Loucy (cell line): ENCODE measurements around the gene KRTAP4-1.

ENCODE experiments used
- H2AFZ ChIP-seq: fragments of 200-600 bp; sonication (generic); 2 replicates; pipeline ENCODE4 v1.6.0; 2016; ENCODE audit warnings: antibody characterized with exemption, mild to moderate bottlenecking, low read length, moderate library complexity
- H3F3A ChIP-seq: fragments of 200-600 bp; 2 replicates; pipeline ENCODE4 v1.6.0; 2016; ENCODE audit warnings: antibody characterized with exemption, low read depth, mild to moderate bottlenecking
- H3K27me3 ChIP-seq: fragments of 200-600 bp; sonication (generic); 2 replicates; pipeline ENCODE4 v1.6.1; 2014; ENCODE audit warnings: low read length, mild to moderate bottlenecking; ENCODE audit not compliant: insufficient read depth, poor library complexity, severe bottlenecking
- H3K36me3 ChIP-seq: fragments of 200-600 bp; sonication (generic); 2 replicates; pipeline ENCODE4 v1.6.1; 2016; ENCODE audit warnings: low read length; ENCODE audit not compliant: insufficient read depth
- H3K4me1 ChIP-seq: fragments of 200-600 bp; sonication (generic); 2 replicates; pipeline ENCODE4 v1.5.1; 2014; ENCODE audit warnings: low read length, mild to moderate bottlenecking; ENCODE audit not compliant: insufficient read depth, poor library complexity, severe bottlenecking
- H3K4me2 ChIP-seq: fragments of 200-600 bp; sonication (generic); 2 replicates; pipeline ENCODE4 v1.6.0; 2014; ENCODE audit warnings: antibody characterized with exemption, low read length, low read depth, mild to moderate bottlenecking; ENCODE audit not compliant: poor library complexity, severe bottlenecking
- H3K4me3 ChIP-seq: fragments of 200-600 bp; sonication (generic); 2 replicates; pipeline ENCODE4 v1.5.1; 2014; ENCODE audit warnings: low read length, mild to moderate bottlenecking, mixed read lengths; ENCODE audit not compliant: poor library complexity, severe bottlenecking
- H3K79me2 ChIP-seq: fragments of 200-600 bp; sonication (generic); 2 replicates; pipeline ENCODE4 v1.6.1; 2014; ENCODE audit warnings: low read length; ENCODE audit not compliant: insufficient read depth
- H3K9ac ChIP-seq: fragments of 200-600 bp; sonication (generic); 2 replicates; pipeline ENCODE4 v1.6.0; 2014; ENCODE audit warnings: mild to moderate bottlenecking, low read depth, low read length, moderate library complexity; ENCODE audit not compliant: poor library complexity, severe bottlenecking
- H3K9me2 ChIP-seq: fragments of 200-600 bp; sonication (generic); replicated peaks from 2 replicates; pipeline ENCODE4 v1.6.1; 2016; ENCODE audit warnings: low read depth, low read length, mixed read lengths
- H3K9me3 ChIP-seq: fragments of 200-600 bp; sonication (generic); 2 replicates; pipeline ENCODE4 v1.6.1; 2014; ENCODE audit warnings: mild to moderate bottlenecking, antibody characterized with exemption, low read length, low read depth; ENCODE audit not compliant: insufficient read depth
- H4K20me1 ChIP-seq: fragments of 200-600 bp; sonication (generic); 2 replicates; pipeline ENCODE4 v1.6.0; 2014; ENCODE audit warnings: antibody characterized with exemption, low read length, mild to moderate bottlenecking; ENCODE audit not compliant: insufficient read depth, poor library complexity, severe bottlenecking
- CTCF ChIP-seq: fragments of 200-600 bp; sonication (generic); conservative IDR thresholded peaks from 2 replicates; pipeline ENCODE4 v1.5.1; 2014; ENCODE audit warnings: mild to moderate bottlenecking, antibody characterized with exemption, low read length
- EZH2phosphoT487 ChIP-seq: fragments of 200-600 bp; IDR thresholded peaks from 2 replicates; pipeline ENCODE4 v1.6.1; 2018; ENCODE audit warnings: antibody characterized with exemption, mild to moderate bottlenecking, moderate library complexity, borderline replicate concordance

KRTAP4-1 gene

GRCh38 chr17:41212524-41213169 is 27.9 kb upstream of the KRTAP4-1 start:
- Histone ChIP-seq H4K20me1 (no peaks in the 10 kb centered on the region), H3K9me2 (no peaks in the 10 kb centered on the region), H3K9ac (no peak overlapping the region), H3K4me3 (no peak overlapping the region), H2AFZ (no peak overlapping the region), H3K27me3 (no peaks in the 10 kb centered on the region), H3F3A (no peaks in the 10 kb centered on the region), H3K36me3 (no peaks in the 10 kb centered on the region), H3K9me3 (no peaks in the 10 kb centered on the region), H3K4me1 (no peaks in the 10 kb centered on the region), H3K4me2 (no peak overlapping the region), H3K79me2 (no peaks in the 10 kb centered on the region)
- TF ChIP-seq CTCF = no peak
- TF ChIP-seq EZH2phosphoT487 = no peak

- TF ChIP-seq EZH2phosphoT487 (no peak), CTCF (no peak)
- no peaks in the 10 kb centered on the region for H3F3A ChIP-seq
- no peak overlapping the region for H3K4me3 ChIP-seq
- H3K36me3 ChIP-seq = no peaks in the 10 kb centered on the region
- H3K9me3 ChIP-seq = no peaks in the 10 kb centered on the region
- no peak overlapping the region for H3K4me2 ChIP-seq
- no peaks in the 10 kb centered on the region for H3K79me2 ChIP-seq
- no peak overlapping the region for H2AFZ ChIP-seq
- no peaks in the 10 kb centered on the region for H4K20me1 ChIP-seq
- peaks cover 5% of the 10 kb centered on the region for H3K27me3 ChIP-seq
- H3K9me2 ChIP-seq = no peaks in the 10 kb centered on the region
- H3K4me1 ChIP-seq = no peaks in the 10 kb centered on the region
- no peak overlapping the region for H3K9ac ChIP-seq
Observed at GRCh38 chr17:41211845-41212466, 27.2 kb upstream of the KRTAP4-1 start.

DNA sequence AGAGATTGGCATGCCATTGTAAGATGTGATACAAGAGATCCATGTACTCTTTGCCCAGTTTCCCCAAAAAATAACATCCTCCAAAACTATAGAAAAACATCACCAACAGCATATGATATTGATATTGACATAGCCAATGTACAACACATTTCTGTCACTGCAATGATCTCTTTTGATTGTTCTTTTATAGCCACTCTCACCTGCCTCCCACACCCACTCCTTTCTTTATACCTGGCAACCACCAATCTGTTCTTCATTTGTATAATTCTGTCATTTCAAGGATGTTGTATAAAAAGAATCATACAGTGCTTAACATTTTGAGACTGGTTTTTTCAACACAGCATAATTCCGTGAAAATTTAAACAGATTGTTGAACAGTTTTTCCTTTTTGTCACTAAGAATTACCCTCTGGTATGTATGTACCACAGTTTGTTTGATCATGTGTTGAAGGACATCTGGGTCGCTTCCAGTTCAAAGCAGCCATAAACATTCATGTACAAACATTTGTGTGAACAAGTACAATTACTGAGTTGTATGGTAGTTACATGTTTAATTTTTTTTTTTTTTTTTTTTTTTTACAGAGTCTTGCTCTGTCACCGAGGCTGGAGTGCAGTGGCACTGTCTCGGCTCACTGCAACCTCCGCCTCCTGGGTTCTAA is 14.8 kb upstream of the KRTAP4-1 start:
- Histone ChIP-seq H3K4me2 (no peak overlapping the region), H4K20me1 (no peaks in the 10 kb centered on the region), H2AFZ (no peak overlapping the region), H3K4me3 (no peak overlapping the region), H3K4me1 (no peaks in the 10 kb centered on the region), H3K9me2 (no peaks in the 10 kb centered on the region), H3K79me2 (no peaks in the 10 kb centered on the region), H3K9ac (no peak overlapping the region), H3F3A (no peaks in the 10 kb centered on the region), H3K36me3 (no peaks in the 10 kb centered on the region), H3K27me3 (no peaks in the 10 kb centered on the region), H3K9me3 (no peaks in the 10 kb centered on the region)
- TF ChIP-seq EZH2phosphoT487 (no peak), CTCF (no peak)
